G401.6 (cell line): ENCODE data around the gene YWHAH.

Experiments
- FAIRE-seq: peaks from 2 replicates; lab custom pipeline; 2012; peaks lifted over from hg19 to GRCh38; lab: Jason Lieb, UNC

Gene YWHAH

DNA sequence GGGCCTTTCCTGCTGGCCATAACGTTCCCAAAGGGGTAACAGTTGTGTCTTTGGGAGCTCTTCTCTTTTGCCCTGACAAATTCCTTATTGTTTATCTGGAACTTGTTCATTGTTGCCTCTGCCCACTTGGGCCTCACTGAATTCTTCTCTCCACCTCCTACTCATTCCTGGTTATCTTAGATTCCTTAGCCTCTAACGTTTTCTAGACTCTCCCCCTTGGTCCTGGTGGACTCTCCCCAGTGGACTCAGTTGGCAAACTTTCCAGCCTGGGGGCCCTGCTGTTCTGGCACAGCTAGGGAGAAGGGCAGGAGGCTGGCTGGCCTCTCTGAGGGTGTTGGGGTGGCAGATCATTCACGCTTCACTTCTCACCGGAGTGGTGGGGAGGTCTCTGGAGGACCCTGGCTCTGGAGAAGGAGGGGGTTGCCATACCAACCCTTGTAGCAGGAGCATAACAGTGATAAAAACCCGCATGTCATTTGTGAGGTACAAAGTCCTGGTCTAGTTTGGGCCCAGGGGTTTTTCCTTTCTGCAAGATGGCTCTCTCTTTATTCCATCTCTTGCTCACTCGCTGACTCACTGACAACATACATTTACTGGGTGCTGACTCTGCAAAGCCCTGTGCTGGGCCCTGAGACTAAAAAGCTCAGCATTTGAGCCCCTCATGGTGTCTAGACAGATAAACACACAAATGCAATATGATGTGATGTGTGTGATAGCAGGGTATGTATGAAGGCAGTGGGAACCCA is 39.7 kb downstream of the YWHAH start:
- no peak for FAIRE-seq

DNA sequence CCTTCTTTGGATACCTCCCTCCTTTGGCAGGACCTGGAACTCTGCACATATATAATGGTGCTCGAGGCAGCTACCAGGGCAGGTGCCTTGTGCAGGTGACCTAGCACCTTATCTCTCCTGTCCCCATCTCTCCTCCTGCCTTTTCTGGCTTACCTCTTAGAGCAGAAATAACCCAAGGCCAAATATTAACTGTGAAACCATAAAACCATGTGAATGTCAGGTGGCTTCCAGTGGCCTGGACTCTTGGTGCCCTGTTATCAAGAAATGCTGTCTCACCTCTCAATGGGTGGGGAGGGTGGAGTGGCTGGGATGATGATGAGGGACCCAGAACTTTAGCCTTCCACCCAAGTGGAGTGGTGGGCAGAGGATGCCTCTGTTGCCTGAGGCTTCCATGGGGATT is 42.9 kb downstream of the YWHAH start:
- FAIRE-seq: no peak

DNA sequence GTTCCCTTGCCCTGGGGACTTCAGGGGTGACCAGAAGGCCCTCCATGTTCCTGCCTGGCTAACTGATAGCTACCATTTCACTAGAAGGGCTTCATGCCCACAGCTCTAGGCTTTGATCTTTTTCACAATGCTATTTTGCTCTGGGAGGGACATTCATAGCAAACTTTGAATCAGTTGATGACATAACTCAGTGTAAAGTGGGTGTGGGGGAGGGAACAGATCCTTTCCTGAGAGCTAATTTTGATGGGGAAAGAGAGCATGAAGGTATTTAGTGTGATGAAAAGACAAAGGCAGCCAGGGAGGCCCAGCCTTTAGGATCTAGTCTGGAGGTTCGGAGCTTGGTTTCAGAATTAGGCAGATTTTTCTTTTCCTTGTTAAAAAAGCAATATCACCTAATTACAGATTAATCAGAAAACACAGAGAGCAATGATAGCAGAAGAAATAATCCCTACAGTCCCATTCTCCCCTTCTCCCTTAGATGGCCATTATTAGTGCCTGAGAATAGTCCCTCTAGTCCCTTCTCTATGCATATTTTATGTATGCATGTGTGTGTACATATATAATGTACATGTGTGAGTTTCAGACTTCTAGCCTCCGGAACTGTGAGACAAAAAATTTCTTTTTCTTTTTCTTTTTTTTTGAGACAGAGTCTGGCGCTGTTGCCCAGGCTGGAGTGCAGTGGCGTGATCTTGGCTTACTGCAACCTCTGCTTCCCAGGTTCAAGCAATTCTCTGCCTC is 46.9 kb downstream of the YWHAH start:
- no peak for FAIRE-seq

DNA sequence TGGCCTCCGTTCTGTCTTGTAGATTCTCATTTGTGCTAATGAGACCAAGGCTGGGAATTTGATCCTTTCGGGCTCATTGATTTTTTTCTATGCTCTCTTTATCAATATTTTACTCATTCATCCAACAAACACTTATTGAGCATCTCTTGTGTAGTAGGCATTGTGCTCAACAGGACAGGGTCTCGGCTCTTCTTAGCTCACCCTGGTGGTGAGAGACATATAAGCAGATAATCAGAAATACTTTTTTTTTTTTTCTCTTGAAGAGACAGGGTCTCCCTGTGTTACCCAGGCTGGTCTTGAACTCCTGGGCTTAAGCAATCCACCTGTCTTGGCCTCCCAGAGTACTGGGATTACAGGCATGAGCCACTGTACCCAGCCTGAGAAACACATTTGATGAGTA is 50.7 kb downstream of the YWHAH start:
- no peak for FAIRE-seq

DNA sequence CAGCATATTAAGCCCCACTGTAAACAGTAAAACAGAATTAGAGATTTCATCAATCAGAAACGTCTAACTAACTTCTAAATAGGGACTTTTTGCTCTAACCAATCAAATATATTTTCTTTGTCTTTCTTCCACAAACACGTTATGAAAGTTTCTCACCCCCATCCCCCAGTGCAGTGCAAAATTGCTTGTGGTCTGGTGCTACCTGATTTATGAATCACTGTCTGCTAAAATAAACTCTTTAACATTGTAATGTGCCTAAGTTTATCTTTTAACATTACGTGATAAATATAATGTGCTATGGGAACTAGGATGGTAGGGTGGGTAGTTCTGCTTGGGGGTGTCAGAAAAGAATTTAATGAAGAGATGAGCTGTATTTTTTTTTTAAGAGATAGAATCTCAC is 51.5 kb downstream of the YWHAH start:
- no peak for FAIRE-seq

GRCh38 chr22:31998784-31999385 is 54.5 kb downstream of the YWHAH start:
- no peak for FAIRE-seq

GRCh38 chr22:32000181-32000580 is 55.8 kb downstream of the YWHAH start:
- no peak for FAIRE-seq

DNA sequence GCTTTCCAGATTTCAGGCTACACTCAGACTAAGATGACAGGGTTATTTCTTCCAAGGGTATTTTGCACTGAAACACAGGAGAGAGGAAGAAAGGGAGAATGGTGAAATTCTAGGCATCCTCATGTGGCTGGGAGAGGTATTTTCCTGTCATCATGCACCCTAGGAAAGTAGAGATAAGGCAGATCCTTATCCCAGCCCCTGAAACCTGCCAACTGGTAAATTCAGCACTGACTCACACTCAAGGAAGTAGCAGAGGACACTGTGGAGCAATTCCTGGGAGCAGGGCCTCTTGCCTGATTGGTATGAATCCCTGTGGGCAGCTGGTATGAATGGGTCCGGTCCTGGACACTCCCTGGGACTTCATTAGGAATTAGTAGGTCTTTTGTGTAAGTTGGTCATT is 61.1 kb downstream of the YWHAH start:
- FAIRE-seq: no peak
